Activated CD8-positive, alpha-beta T cell treated with anti-CD3 and anti-CD28 coated beads for 36 hours (primary cell): Measurements from ENCODE around the gene ZMYND10. TPM values are rescaled to one million over a fixed set of nuclear protein-coding genes. Genes with fewer than 3 reads are reported as not detected.

Source experiments
- ATAC-seq: fragments of 200-7000 bp; cut with Tn5 transposase; one replicate; pipeline ENCODE4 v1.10.0; 2021; ENCODE audit warnings: mild to moderate bottlenecking, moderate library complexity
- CTCF ChIA-PET: fragments of 350-600 bp; sonication (Branson Sonifier 250); formaldehyde crosslinking; loops from one replicate; lab custom pipeline; 2021; ENCODE audit warnings: antibody characterized with exemption; lab: Charles Lee
- POLR2A ChIA-PET: fragments of 350-600 bp; sonication (Branson Sonifier 250); formaldehyde crosslinking; loops from one replicate; lab custom pipeline; 2021; ENCODE audit warnings: antibody characterized with exemption; lab: Charles Lee
- DNase-seq: peaks from one replicate; pipeline ENCODE4 v3.0.0-alpha.2; 2020
- H3K27ac Mint-ChIP-seq: one replicate; pipeline ENCODE4 v1.8.0; 2021; ENCODE audit warnings: mild to moderate bottlenecking, mixed read lengths
- H3K27me3 Mint-ChIP-seq: one replicate; pipeline ENCODE4 v1.8.0; 2021; ENCODE audit warnings: mixed read lengths
- H3K36me3 Mint-ChIP-seq: one replicate; pipeline ENCODE4 v1.8.0; 2021; ENCODE audit warnings: low read depth, mixed read lengths
- H3K4me1 Mint-ChIP-seq: one replicate; pipeline ENCODE4 v1.8.0; 2021; ENCODE audit warnings: low read depth, mixed read lengths
- H3K4me3 Mint-ChIP-seq: one replicate; pipeline ENCODE4 v1.8.0; 2021; ENCODE audit warnings: mild to moderate bottlenecking, moderate library complexity, mixed read lengths
- H3K9me3 Mint-ChIP-seq: one replicate; pipeline ENCODE4 v1.8.0; 2021; ENCODE audit warnings: mixed read lengths
- intact Hi-C: fragments of 100-400 bp; cut with micrococcal nuclease; formaldehyde crosslinking; loops from one replicate; pipeline ENCODE4 v1.10.0; 2022
- total RNA-seq, 2 experiments: library from RNA; stranded (reverse); gene quantifications; one replicate each; pipeline ENCODE4 v1.2.3, GENCODE V29; 2021
- TF ChIP-seq, protein P1 (sequence below): fragments of 200-600 bp; IDR thresholded peaks from one replicate; pipeline ENCODE4 v1.8.0; 2022; ENCODE audit warnings: antibody characterized with exemption, mild to moderate bottlenecking

Gene ZMYND10
- total RNA-seq, 2 experiments from 2014 or later = 1.5 to 2.6 TPM

DNA sequence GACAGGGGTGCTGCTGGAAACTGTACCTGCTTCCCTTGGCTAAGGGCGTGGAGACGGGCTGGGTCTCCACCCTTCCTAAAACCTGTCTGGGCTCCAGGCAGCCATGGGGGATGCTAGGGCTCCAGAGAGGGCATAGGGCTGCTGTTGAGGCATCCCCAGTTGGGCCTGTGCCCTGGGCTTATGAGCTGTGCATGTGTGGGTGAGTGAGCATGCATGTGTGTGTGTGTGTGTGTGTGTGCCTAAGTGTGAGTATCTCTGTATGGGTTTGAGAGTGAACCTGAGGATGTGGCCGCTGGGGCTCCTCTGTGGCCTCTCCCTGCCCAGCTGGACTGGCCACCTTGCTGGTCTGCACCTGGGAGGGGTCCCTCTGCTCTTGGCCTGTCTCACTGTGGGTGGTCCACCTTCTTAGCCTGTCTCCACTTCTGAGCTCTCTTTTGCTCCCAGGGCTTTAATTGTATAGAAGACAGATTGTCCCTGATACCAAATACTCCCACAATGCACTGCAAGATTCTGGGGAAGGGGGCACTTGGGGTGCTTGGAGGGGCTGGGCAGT, 25.7 kb upstream of the ZMYND10 start:
- no peaks in the 10 kb centered on the region for H3K36me3 Mint-ChIP-seq
- TF ChIP-seq, protein P1, sequence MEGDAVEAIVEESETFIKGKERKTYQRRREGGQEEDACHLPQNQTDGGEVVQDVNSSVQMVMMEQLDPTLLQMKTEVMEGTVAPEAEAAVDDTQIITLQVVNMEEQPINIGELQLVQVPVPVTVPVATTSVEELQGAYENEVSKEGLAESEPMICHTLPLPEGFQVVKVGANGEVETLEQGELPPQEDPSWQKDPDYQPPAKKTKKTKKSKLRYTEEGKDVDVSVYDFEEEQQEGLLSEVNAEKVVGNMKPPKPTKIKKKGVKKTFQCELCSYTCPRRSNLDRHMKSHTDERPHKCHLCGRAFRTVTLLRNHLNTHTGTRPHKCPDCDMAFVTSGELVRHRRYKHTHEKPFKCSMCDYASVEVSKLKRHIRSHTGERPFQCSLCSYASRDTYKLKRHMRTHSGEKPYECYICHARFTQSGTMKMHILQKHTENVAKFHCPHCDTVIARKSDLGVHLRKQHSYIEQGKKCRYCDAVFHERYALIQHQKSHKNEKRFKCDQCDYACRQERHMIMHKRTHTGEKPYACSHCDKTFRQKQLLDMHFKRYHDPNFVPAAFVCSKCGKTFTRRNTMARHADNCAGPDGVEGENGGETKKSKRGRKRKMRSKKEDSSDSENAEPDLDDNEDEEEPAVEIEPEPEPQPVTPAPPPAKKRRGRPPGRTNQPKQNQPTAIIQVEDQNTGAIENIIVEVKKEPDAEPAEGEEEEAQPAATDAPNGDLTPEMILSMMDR = no peak
- intact Hi-C loops = no loop called here
- ChIA-PET POLR2A (interaction anchor here (0.8 kb wide), 1 partner anchor 237 kb away, joined by 4 read pairs; no protein-coding TSS in a partner anchor), CTCF (no interaction called here)
- H3K4me1 Mint-ChIP-seq = peaks cover 11% of the 10 kb centered on the region
- DNase-seq (no peak), ATAC-seq (no peak)
- no peaks in the 10 kb centered on the region for H3K27me3 Mint-ChIP-seq
- H3K4me3 Mint-ChIP-seq = no peak overlapping the region
- H3K9me3 Mint-ChIP-seq = no peaks in the 10 kb centered on the region
- H3K27ac Mint-ChIP-seq = no peak overlapping the region

DNA sequence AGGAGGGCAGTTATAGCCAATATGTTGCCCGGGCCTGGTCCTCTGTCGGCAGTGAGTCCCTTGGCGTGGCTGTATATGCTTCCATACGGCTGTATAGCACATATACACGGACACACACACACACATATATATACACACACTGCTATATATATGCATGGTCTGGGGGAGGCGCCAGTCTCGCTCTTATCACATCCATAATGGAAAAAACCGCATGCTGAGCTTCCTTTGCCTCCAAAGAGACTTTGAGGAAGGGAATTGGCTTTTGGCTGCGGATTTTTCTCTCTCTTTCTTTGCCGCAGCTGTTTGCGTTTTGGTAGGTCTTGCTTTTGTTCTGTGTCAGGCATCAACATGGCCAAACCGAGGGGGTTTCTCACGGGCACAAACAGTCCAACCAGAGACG, 25.1 kb upstream of the ZMYND10 start:
- DNase-seq (no peak), ATAC-seq (no peak)
- Mint-ChIP-seq H3K4me3 (no peak overlapping the region), H3K27me3 (no peaks in the 10 kb centered on the region), H3K4me1 (peaks cover 16% of the 10 kb centered on the region), H3K27ac (no peak overlapping the region), H3K36me3 (no peaks in the 10 kb centered on the region), H3K9me3 (no peaks in the 10 kb centered on the region)
- TF ChIP-seq, protein P1 = no peak
- ChIA-PET CTCF (interaction anchor here (1.8 kb wide), 1 partner anchor 172 kb away, joined by 7 read pairs; no protein-coding TSS in a partner anchor), POLR2A (interaction anchor here (0.8 kb wide), 1 partner anchor 237 kb away, joined by 4 read pairs; no protein-coding TSS in a partner anchor)
- intact Hi-C loops = no loop called here

DNA sequence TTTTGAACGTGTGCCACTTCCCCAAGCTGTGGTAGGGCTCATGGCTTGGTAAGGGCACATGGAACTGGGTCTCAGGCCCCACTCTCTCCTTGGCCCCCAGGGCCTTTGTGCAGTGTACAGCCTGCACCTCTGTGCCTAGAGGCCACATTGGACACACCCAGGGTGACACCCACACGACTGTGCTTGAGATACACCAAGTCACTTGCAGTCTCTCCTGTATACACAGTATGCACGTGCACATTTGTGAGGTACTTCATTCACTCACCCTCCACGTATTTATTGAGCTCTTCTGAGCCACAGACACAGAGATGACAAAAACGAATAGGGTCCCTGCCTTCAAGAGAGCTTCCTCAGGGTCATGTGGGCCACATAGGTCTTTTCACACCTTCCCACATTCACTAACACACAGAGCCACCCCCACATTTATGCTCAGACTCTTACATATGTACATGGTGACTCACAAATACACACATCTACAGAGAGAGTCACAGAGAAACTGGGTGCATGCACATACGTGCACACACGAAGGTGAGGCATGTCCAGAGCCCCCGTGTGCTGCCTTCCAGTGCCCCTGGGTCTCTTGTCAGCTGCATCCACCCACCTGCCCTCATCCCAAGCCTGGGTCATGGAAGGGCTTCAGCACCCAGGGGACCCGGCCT, 23.6 kb upstream of the ZMYND10 start:
- H3K4me1 Mint-ChIP-seq = peaks cover 17% of the 10 kb centered on the region
- POLR2A ChIA-PET = interaction anchor here (1.1 kb wide), 1 partner anchor 18 kb away, joined by 3 read pairs; the partner anchor contains the start of genes CYB561D2 and NPRL2
- ATAC-seq = no peak

DNA sequence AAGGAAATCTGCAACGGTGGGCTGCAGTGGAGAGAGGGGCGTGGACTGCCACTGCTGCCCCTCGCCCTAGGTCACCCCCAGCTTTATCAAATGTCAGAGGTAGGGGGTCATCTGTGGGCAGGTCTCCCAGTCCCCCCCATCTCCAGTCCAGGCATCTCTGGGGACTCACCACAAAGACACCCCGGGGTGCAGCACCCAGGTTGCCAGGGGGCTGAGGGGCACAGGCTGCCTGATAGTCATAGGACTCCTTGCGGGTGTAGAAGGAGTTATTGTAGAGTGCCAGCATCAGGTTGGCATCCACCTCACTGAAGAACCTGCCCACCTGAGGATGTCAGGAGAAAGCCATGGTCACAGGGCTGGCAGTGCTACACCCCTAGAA, 20.3 kb upstream of the ZMYND10 start:
- H3K27me3 Mint-ChIP-seq = no peaks in the 10 kb centered on the region
- H3K4me3 Mint-ChIP-seq = peak overlapping the region; percentile 74
- ChIA-PET POLR2A (interaction anchor here (1.3 to 1.6 kb wide), 3 partner anchors 11 to 31 kb away, joined by 3 to 5 read pairs (median 3); no protein-coding TSS in a partner anchor), CTCF (interaction anchor here (0.8 to 1.8 kb wide), 6 partner anchors 13 to 176 kb away, joined by 3 to 7 read pairs (median 3); no protein-coding TSS in a partner anchor)
- intact Hi-C loops = no loop called here
- no peak for ATAC-seq
- no peaks in the 10 kb centered on the region for H3K36me3 Mint-ChIP-seq
- TF ChIP-seq, protein P1 = no peak
- peak overlapping the region; percentile 78 for H3K27ac Mint-ChIP-seq
- DNase-seq = no peak
- H3K9me3 Mint-ChIP-seq = no peaks in the 10 kb centered on the region
- H3K4me1 Mint-ChIP-seq = peaks cover 12% of the 10 kb centered on the region

More for the DNA sequence above, 23.6 kb upstream of the ZMYND10 start:
- no peak overlapping the region for H3K27ac Mint-ChIP-seq
- DNase-seq = no peak
- CTCF ChIA-PET = interaction anchor here (1.8 kb wide), 1 partner anchor 173 kb away, joined by 7 read pairs; no protein-coding TSS in a partner anchor
- H3K36me3 Mint-ChIP-seq = no peaks in the 10 kb centered on the region
- intact Hi-C loops = no loop called here
- TF ChIP-seq, protein P1 = no peak
- no peaks in the 10 kb centered on the region for H3K27me3 Mint-ChIP-seq
- H3K4me3 Mint-ChIP-seq = no peak overlapping the region
- H3K9me3 Mint-ChIP-seq = no peaks in the 10 kb centered on the region
